Calu3 (cell line): ENCODE measurements around the gene CHRNA3. TPM values are rescaled to one million over a fixed set of nuclear protein-coding genes. Genes with fewer than 3 reads are reported as not detected.

Experiments used
- BruUV-seq: library from RNA; stranded (reverse); fragments of 400-500 nt; replicated peaks from 2 replicates; lab custom pipeline; 2021; lab: Mats Ljungman, UMichigan
- CTCF ChIA-PET: fragments of 300-600 bp; sonication (Branson Sonifier 250); formaldehyde crosslinking; loops from one replicate; lab custom pipeline; 2022; ENCODE audit warnings: antibody characterized with exemption; lab: Charles Lee
- DNase-seq: peaks from one replicate; pipeline ENCODE4 v3.0.0; 2022
- H3K27ac Mint-ChIP-seq: one replicate; pipeline ENCODE4 v1.8.0; 2022; ENCODE audit warnings: mixed read lengths; ENCODE audit not compliant: unreplicated experiment
- H3K27me3 Mint-ChIP-seq: one replicate; pipeline ENCODE4 v1.8.0; 2022; ENCODE audit warnings: mixed read lengths; ENCODE audit not compliant: unreplicated experiment
- H3K36me3 Mint-ChIP-seq: one replicate; pipeline ENCODE4 v1.8.0; 2022; ENCODE audit warnings: mild to moderate bottlenecking, moderate library complexity, mixed read lengths; ENCODE audit not compliant: insufficient read depth, unreplicated experiment
- H3K4me1 Mint-ChIP-seq: one replicate; pipeline ENCODE4 v1.8.0; 2022; ENCODE audit warnings: mild to moderate bottlenecking, low read depth, mixed read lengths; ENCODE audit not compliant: unreplicated experiment
- H3K4me3 Mint-ChIP-seq: one replicate; pipeline ENCODE4 v1.8.0; 2022; ENCODE audit warnings: mild to moderate bottlenecking, low read depth, moderate library complexity, mixed read lengths; ENCODE audit not compliant: unreplicated experiment
- H3K9me3 Mint-ChIP-seq: one replicate; pipeline ENCODE4 v1.8.0; 2022; ENCODE audit warnings: low read depth, mixed read lengths; ENCODE audit not compliant: unreplicated experiment
- CTCF ChIP-seq: fragments of 200-600 bp; IDR thresholded peaks from one replicate; pipeline ENCODE4 v1.8.0; 2022; ENCODE audit warnings: antibody characterized with exemption; ENCODE audit not compliant: unreplicated experiment
- intact Hi-C: fragments of 100-400 bp; cut with micrococcal nuclease; formaldehyde crosslinking; loops from one replicate; pipeline ENCODE4 v1.10.0; 2022; ENCODE audit not compliant: unreplicated experiment
- total RNA-seq: library from RNA; stranded (reverse); gene quantifications from 2 replicates; pipeline ENCODE4 v1.2.3, GENCODE V29; 2022

Gene CHRNA3
- total RNA-seq, 1 experiment from 2014 or later, result not detected

DNA sequence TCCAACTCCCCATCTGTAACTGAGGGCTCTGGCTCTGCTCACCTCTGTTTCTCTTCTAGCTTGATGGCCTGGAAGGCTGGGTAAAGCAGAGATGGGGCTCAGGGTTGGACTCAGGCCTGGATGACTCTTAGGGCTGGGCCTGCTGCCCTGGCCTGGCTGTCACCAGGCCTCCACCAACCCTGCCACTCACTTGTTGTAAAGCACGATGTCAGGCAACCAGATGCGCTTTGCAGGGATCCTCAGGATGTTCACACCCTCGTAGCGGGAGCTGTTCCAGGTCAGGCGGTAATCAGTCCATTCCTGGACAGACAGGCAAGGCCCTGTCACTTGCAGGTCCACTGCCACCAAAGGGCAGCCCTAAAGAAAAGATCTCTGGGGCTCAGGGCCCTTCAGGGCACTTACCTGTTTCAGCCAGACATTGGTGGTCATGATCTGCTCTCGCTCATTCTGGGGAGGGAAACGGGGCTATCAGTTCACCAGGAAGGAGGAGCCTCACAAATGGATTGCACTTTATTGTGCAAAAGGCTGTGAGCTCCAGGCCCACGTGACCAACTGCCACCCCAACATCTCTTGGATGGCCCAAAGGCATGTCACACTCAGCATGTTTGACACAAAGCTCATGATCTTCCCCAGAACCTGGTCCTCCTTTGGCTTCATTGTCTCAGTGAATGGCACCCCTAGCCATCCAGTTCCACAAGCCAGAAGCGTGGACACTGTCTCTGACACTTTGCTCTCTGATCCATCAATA is 10.3 kb upstream of the CHRNA3 start:
- H3K27me3 Mint-ChIP-seq, result peaks cover 90% of the 10 kb centered on the region
- H3K27ac Mint-ChIP-seq, result no peak overlapping the region
- intact Hi-C loops, result no loop called here
- DNase-seq, result no peak
- H3K4me1 Mint-ChIP-seq, result no peaks in the 10 kb centered on the region
- no peak for TF ChIP-seq CTCF
- H3K4me3 Mint-ChIP-seq, result no peak overlapping the region
- H3K36me3 Mint-ChIP-seq, result no peaks in the 10 kb centered on the region
- CTCF ChIA-PET, result no interaction called here
- BruUV-seq, result no TSS peak
- H3K9me3 Mint-ChIP-seq, result peaks cover 3% of the 10 kb centered on the region

DNA sequence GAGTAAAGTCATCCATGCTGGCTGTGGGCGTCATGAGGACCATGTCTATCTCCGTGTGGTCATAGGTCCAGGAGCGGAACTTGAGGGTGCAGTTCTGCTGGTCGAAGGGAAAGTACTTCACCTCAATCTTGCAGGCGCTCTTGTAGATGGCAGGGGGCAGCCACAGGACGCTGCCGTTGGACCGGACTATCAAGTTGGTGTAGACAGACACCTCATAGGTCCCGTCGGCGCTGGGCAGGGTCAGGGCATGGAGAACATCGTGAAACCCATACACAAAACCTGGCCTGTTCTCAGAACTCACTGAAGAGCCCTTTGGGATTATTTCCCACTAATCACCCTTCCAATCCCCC is 8.9 kb upstream of the CHRNA3 start:
- peaks cover 3% of the 10 kb centered on the region for H3K9me3 Mint-ChIP-seq
- CTCF ChIA-PET, result no interaction called here
- DNase-seq, result no peak
- no peaks in the 10 kb centered on the region for H3K36me3 Mint-ChIP-seq
- H3K27me3 Mint-ChIP-seq, result peaks cover 84% of the 10 kb centered on the region
- no peak overlapping the region for H3K27ac Mint-ChIP-seq
- no peaks in the 10 kb centered on the region for H3K4me1 Mint-ChIP-seq
- BruUV-seq, result no TSS peak
- no peak overlapping the region for H3K4me3 Mint-ChIP-seq
- no peak for TF ChIP-seq CTCF
- intact Hi-C loops, result no loop called here

DNA sequence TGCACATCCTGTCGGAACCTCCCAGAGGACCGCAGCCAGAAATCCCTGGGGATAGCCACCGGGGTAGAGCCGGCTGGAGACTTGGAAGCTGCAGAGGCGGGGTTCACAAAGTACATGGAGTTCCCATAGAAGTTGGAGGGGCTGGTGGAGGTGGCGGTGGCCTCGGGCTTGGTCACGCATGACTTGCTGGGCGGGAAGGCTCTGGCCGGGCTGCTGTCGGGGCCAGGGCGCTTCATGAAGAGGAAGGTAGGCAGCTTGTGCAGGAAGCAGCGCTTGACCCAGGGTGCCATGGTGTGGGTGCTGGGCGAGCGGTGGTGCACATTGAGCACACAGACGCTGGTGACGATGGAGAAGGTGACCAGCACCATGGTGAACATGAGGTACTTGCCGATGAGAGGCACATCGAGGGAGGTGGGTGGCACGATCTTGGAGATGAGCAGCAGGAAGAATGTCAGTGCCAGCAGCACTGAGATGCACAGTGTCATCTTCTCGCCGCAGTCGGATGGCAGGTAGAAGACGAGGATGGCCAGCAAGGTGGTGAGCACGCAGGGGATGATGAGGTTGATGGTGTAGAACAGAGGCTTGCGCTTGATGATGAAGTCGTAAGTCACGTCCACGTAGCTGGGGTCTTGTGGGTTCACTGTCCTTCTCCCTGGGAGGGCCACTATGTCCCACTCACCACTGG is 8.4 kb upstream of the CHRNA3 start:
- no peaks in the 10 kb centered on the region for H3K4me1 Mint-ChIP-seq
- H3K36me3 Mint-ChIP-seq, result no peaks in the 10 kb centered on the region
- peaks cover 84% of the 10 kb centered on the region for H3K27me3 Mint-ChIP-seq
- H3K27ac Mint-ChIP-seq, result no peak overlapping the region
- no peak for TF ChIP-seq CTCF
- no peak for DNase-seq
- no peak overlapping the region for H3K4me3 Mint-ChIP-seq
- no TSS peak for BruUV-seq
- H3K9me3 Mint-ChIP-seq, result peaks cover 3% of the 10 kb centered on the region
- intact Hi-C loops, result no loop called here
- CTCF ChIA-PET, result no interaction called here

GRCh38 chr15:78628227-78628626 is 7.4 kb upstream of the CHRNA3 start:
- DNase-seq, result no peak
- Mint-ChIP-seq H3K9me3 (peaks cover 3% of the 10 kb centered on the region), H3K4me3 (no peak overlapping the region), H3K36me3 (no peaks in the 10 kb centered on the region), H3K4me1 (no peaks in the 10 kb centered on the region), H3K27ac (no peak overlapping the region), H3K27me3 (peaks cover 84% of the 10 kb centered on the region)
- intact Hi-C loops, result no loop called here
- CTCF ChIA-PET, result no interaction called here
- no TSS peak for BruUV-seq
- no peak for TF ChIP-seq CTCF
